Stimulated activated CD8-positive, alpha-beta memory T cell treated with anti-CD3 and anti-CD28 coated beads, Interleukin-4, amount 100 ng/mL, for 48 hours (primary cell): ENCODE results near the gene ACTR1A.
"Not testable (repeated sequence)": the region's sequence is repeated elsewhere in the genome, so short reads cannot be mapped to it uniquely, and the experiment has no call there.

Experiments
- DNase-seq: peaks from one replicate; pipeline ENCODE4 v3.0.0-alpha.2; 2020

ACTR1A gene

DNA sequence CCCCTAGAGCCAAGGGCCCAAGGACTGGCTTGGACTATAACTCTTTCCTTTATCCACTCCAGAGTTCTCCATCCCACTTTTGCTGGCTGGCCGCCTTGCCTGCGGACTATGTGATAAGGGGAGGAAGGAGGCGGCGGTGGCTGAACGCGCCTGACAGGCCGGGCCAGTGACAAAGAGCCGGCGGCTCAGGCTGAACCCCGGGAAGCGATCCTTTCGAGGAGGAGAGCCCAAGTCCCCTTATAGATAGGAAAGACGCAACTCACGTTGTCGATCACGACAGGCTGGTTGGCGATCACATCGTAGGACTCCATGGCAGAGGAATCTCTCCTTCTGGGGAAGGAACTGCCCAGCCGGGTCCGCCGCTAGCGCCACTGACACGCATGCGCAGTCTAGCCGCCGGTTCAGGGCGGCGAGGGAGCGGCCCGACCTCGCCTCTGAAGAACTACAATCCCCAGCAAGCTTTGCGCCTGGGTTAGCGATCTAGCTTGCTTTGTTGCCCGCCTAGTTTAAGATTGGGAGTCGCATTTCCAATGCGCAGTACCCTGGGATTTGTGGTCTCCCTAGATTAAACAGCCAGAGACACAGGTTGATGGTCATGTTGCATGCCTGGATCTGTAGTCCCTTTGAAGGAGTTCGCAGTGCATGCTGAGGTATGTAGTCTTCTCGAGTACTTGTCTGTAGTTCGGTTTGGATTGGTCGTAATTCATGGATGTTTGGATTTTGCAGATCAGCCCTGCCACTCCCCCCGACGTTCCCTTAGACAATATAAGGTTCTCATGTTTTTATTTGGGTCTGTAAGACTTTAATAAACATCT, at the start of gene ACTR1A:
Gene ACTR1A, minus strand, starts transcription at position 376 of the 815 bp plus-strand sequence. Its CDS starts 65 bp downstream, at position 311.
- peak; percentile 96 for DNase-seq

DNA sequence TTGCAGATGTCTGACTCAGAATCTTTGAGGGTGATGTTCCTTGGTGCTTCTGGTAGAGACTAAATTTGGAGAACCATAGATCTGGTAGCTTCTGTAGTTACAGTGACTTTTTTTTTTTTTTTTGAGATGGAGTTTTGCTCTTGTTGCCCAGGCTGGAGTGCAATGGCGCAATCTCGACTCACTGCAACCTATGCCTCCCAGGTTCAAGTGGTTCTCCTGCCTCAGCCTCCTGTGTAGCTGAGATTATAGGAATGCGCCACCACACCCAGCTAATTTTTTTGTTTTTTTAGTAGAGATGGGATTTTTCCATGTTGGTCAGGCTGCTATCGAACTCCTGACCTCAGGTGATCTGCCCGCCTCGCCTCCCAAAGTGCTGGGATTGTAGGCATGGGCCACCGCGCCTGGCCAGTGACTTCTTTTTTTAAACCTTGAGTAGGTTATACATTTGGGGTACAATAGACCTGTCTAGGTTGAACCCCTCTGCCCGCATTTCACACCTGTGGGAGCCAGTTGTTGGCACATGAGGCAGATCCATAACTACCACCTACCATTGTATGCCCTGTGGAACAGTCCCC, 48.2 kb upstream of the ACTR1A start:
- no peak for DNase-seq

DNA sequence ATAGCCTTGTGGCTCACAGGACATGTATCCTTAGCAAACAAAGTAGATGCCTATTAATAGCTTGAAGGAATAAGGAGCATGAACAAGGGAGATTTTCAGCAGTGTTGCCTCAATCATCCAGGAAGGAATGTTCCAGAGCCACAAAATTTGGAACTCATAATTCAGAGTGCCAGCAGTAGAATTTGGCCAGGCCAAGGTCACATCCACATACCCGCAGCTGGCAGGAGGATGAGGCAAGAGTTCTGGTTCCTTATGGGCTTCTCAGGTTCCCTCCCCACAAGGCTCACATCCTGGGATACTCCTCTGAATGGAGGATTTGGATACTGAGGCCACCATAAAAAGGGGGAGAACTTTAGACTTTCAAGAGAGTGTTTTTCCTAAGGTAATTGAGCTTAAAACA, 47.0 kb upstream of the ACTR1A start:
- no peak for DNase-seq

DNA sequence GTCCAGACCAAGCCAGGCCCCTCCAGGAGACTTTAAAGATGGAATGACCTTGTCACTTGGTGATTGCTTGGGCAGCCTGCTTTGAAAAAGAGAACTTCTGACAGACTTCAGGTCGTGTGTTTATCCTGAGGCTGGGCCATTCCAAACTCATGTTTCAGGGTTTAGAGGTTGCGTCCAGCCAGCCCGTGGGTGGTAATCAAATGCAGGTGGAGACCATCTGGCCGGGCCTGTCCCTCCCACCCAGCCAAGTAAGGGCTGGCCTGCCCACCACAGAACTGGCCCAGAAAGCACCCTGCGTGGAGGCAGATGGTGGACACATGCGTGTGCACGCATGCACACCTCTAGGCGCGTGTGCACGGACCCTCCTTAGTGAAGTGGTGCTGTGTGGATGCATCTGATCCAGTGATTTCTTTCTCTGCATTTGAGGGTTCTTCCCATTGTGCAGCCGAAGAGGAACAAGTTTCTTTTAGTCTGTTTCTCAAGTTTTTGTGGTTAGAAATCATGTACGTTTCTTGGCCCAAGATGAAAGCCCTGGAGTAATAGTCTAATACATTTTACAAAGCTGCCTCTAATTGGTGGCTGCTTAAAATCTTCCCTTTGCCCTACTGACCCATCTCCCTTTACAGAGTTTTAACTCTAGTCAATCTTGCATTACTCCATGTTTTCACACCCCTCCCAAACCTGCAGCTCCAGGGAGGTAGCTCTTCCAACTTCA, 44.3 kb upstream of the ACTR1A start:
- no peak for DNase-seq

DNA sequence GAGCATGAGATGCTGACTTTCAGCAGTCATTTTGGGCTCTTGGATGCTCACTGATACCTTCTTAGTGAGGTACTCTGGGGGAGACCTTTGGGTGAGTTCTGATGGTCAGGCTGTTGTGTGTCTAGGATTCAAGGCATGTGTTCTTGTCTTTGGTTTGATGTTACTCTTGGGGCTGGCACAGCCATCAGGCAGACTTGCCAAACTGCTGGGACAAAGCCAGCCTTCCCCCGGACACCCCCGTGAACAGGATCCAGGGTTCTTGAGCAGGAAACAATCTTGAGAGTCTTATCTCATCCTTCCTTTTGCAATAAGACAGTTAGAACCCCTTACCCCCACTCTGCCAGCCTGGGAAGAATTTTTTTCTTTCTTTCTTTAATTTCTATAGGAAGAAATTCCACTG, 43.5 kb upstream of the ACTR1A start:
- DNase-seq, result no peak

DNA sequence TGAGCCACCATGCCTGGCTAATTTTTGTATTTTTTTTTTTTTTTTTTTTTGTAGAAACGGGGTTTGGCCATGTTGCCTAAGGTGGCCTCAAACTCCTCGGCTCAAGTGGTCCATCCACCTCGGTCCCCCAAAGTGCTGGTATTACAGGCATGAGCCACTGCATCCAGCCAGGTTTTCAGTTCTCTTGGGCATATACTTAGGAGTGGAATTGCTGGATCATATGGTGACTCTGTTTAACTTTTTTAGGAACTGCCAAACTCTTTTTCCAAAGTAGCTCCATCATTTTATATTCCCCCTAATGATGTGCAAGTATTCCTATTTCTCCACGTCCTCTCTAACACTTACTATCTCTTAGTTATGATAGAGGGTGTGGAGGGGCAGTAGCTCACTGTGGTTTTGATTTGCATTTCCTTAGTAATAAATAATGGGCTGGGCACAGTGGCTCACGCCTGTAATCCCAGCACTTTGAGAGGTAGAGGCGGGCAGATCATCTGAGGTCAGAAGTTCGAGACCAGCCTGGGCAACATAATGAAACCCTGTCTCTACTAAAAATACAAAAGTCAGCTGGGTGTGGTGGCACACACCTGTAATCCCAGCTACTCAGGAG, 42.9 kb upstream of the ACTR1A start:
- DNase-seq, result no peak

DNA sequence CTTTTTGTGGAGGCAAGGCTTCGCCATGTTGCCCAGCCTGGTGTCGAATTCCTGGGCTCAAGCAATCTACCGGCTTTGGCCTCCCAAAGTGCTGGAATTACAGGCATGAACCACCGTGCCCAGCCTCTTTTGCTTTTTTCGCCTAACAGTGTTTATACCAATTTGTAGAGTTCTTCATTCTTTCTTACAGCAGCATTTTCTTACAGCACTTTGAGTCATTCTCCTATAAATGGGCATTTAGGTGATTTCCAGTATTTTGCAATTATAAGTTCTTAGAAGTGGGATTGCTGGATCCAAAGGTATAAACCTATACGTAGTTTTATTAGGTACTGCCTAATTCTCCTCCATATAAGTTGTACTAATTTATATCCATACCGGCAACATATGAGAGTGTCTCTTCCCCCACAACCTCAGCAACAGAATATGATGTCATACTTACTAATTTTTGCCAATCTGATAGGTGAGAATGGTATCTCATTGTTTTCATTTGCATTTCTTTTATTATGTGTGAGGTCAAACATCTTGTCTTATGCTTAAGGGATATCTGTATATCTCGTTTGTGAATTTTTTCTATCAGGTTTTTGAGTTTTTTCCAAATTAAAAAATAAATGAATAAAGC, 40.4 kb upstream of the ACTR1A start:
- no peak for DNase-seq

DNA sequence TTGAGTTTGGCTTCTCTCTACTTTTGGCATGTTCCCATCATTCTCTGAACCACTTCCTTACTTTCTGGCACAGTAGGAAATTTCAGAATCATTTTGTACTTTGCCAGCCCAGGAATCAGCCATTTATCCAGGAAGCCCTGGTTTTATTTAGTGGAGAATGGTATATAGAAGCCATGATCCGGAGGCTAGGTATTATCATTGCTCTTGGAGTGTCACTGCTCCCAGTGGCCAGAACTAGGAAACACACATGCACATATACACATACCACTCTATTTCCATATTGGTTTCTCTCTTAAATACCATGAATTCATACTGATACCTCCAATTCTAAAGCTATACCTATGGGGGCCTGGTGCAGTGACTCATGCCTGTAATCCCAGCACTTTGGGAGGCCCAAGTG, 37.5 kb upstream of the ACTR1A start:
- peak; percentile 27 for DNase-seq

DNA sequence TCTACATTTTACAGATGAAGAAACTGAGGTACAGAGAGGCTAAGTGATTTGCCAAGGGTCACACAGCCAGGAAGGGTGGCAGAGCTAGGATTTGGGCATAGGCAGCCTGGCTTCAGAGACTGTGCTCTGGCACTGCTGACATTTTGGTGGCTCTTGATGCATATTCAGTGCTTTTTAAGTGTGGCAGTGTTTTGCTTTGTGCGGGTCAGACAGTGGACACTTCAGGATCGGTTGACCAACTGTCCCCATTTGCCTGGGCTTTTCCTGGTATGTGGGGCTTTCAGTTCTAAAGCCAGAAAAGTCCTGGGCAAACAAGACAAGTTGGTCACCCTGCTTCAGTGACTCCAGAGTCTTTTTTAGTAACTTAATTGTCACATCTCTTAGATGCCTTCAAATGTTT, 36.3 kb upstream of the ACTR1A start:
- DNase-seq, result no peak

DNA sequence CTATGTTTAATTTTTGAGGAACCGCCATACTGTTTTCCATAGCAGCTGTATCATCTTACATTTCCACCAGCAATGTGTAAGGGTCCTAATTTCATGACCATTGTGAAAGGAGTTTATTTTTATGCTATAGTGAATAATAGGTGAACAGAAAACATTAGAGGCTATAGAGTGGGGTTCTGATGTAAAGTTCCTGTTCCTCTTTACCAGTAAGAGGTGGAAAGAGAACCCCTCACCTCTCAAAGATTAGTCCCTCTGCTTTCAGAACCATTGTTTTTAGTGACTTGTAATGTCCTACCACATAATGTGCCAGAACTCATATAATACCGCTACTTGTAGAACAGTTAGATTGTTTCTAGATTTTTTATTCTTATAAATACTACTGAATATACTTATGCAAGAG, 35.4 kb upstream of the ACTR1A start:
- DNase-seq, result no peak

DNA sequence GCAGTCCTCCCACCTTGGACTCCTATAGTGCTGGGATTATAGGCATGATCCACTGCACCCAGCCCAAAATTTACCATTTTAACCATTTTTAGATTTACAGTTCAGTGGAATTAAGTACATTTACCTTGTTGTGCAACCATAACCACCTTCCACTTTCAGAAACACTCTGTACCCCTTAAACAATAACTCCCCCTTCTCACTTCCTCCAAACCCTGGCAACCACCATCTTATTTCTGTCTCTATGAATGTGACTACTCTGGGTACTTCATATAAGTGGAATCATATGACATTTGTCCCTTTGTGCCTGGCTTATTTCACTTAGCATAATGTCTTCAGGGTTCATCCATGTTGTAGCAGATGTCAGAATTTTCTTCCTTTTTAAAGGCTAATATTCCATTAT, 34.9 kb upstream of the ACTR1A start:
- DNase-seq, result no peak

DNA sequence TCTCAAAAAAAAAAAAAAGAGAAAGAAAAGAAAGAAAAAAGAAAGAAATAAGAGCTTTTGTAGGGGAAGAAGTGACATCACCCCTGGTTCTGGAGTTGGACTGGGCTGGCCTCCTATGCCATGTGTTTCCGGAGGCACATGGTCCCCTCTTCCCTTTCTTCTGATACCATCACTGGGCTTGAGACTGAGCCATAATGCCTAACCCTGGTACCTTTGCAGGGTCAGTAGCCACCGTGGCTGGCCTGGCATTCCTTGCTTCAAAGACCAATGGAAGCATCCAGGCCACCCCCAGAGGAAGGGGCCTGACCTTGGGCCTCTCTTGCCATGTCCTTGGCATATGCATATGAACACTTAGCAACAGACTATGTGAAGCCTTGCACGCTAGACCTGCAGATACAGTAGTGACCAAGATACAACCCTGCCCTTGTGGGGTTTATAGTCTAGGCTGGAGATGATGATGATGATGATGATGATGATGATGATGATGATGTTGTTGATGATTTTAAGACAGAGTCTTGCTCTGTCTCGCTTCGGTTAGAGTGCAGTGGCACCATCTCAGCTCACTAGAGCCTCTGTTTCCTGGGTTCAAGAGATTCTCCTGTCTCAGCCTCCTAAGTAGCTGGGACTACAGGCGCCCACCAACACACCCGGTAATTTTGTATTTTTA, 33.1 kb upstream of the ACTR1A start:
- no peak for DNase-seq

DNA sequence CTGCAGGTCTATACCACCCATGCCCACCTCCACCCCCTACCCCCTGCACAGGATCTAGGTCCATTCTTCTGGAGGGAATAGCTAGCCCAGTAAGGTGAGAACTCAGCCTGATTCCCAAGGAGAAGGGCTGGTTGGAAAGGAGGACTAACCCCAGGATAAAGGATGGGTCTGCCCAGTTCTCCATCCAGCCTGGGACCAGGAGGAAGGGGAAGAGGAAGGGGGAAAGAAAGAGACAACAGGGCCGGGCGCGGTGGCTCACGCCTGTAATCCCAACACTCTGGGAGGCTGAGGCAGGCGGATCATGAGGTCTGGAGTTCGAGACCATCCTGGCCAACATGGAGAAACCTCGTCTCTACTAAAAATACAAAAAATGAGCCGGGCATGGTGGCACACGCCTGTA, 32.5 kb upstream of the ACTR1A start:
- not testable (repeated sequence) for DNase-seq

DNA sequence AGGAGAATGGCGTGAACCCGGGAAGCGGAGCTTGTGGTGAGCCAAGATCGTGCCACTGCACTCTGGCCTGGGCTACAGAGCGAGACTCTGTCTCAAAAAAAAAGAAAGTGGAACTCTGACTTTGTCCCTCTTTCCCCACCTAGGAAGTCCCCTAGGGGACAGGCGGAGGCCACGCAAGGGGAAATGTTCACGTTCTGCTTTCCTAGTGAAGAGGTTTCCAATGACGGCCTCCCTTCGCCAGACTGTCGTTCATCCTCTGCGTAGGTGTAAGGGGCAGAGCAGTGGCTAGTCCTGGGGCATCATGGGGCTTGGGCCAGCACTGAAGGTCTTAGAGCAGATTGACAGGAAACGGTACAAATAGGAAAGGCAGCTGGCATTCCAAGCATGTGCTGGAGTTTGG, 31.8 kb upstream of the ACTR1A start:
- DNase-seq, result no peak

DNA sequence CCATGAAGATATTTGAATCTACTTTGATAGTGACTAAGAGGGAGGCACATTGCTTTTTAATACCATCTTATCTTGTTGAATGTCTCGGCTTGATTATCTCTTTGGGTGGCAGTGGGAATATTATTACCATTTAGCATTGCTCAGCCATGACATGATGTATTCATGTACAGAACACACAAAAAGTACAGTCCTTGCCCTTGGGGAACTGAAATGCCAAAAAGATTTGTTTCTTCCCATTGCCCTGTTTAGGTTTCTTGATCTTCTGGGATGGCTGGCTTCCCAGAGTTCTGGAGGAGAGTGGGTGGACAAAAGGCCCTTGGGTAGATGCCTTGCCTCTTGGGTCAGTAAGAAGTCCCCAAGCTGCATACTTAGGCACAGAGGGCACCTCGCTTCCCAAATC, 25.0 kb upstream of the ACTR1A start:
- no peak for DNase-seq

DNA sequence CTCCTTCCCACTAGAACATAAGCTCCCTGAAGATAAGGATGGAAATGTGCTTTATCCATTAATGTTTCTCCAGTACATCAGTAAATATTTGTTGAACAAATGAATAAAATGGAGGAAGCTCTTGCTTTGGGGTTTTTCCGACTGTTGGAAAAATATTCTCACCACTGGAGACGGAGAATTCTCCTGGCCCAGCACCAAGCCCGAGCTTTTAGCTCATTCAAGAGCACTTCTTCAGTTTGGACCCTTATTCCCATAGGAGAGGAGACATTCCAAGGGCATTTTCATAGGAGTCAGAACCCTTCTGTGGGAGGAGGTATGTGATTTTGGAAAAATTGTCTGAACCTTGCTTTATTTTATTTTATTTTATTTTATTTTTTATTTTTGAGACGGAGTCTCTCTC, 22.2 kb upstream of the ACTR1A start:
- no peak for DNase-seq

DNA sequence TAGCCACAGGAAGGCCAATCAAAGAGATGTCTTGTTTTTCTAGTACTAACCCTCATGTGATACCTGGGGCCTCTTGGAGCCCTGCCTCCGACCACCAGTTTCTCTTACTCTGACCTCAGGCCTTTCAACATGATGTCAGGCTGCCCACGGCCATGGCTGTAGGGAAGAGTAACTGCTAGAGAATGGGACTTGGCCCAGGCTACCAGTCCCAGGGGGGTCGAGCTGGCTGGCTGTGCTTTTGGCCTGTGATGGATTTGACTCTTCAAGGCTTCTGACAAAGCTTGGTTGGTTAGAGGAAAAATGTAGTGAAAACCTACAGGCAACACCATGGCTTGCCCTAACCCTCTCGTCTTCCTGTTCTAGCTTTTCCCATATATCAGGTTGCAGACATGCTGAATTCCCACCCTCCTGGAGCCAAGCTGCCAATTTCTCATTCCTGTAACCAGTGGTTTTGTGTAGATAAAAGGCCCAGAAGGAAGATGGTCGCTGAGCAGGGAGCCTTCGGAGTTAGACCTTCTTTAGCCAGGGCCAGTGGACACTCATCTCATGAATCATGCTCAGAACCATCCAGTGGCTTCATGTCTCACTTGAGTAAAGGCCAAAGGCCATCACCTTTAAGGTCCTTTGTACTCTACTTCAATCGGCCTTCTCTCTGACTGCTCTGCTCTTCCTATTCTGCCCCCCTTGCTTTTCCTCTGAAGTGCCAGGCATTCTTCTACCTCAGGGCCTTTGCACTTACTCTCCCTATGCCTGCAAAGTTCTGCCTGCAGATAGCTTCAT, 20.9 kb upstream of the ACTR1A start:
- DNase-seq, result peak; percentile 29

DNA sequence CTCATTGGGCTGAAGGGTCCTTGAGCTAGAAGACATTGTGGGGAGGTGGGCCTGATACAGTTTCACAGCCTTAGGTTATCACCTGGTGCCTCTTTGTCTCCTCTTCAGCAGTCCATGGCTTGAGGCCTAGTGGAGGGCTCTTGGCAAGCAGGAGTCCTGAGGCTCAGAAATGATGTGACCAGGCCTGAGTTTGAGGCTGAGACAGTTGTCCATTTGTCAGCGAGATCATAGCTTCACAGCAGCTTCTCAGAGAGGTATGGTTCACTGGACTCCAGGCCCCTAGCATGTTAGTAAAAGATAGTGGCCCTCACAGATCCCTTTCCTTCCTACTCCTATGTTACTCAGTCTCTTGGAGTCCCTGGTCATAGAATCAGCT, 20.4 kb upstream of the ACTR1A start:
- no peak for DNase-seq

DNA sequence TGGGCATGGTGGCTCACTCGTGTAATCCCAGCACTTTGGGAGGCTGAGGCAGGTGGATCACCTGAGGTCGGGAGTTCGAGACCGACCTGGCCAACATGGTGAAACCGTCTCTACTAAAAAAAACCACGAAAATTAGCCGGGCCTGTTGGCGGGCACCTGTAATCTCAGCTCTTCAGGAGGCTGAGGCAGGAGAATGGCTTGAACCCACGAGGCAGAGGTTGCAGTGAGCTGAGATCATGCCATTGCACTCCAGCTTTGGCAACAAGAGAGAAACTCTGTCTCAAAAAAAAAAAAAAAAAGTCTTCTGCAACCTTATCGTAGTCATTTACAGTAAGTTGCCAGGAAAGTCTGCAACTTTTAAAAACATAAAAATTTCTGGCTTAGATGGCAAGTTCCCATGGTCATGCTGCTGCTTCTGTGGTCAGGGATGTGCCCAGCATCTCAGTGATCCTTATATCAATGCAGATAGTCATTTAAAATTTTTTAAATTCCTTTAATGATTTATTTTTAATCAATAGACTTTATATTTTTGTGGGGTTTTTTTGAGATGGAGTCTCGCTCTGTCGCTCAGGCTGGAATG, 16.8 kb upstream of the ACTR1A start:
- DNase-seq, result no peak

DNA sequence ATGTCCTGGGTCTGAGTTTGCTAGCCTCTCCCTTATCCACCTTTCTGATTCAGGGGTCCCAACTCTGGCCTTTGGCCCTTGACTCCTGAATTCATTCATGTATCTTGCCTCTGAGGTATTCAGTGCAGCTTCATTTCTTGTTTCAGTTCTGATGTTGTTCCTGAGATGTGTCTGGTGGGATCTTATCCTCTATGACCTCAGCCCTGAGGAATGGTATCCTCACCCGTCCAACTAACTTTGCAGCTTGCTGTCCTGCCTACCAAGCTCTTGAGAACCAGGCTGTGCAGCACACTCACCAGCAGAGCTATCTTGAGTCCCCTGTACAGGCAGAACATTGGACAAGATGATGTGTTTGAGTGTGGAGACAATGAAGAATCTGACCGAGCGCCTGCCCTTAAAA, 15.0 kb upstream of the ACTR1A start:
- DNase-seq, result no peak

DNA sequence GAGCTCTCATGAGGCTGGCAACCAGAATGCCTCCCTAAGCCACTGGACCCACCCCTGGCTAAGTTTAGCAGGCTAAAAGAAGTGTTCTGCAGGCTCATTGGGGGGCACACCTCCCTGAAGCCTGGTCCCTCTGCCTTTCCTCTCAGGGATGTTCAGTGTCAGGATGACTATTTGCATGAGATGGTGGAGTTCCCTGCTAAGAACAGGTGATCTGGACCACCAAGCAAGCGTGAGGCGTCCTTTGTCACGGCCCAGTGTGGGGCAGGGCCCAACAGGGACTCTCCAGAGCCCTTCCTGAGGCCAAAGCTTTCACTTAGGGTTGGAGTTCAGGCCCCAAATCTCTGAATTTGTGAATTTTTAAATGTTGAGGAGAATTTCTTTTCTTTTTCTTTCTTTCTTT, 13.2 kb upstream of the ACTR1A start:
- no peak for DNase-seq
